Stimulated activated CD8-positive, alpha-beta memory T cell treated with anti-CD3 and anti-CD28 coated beads, Interleukin-15, amount 100 ng/mL, for 1 hour (primary cell): ENCODE results near the gene PHF21B.

Source experiments
- DNase-seq: peaks from one replicate; pipeline ENCODE4 v3.0.0-alpha.2; 2020; ENCODE audit warnings: low read depth

The PHF21B gene

GRCh38 chr22:44990328-44990727, 19.5 kb downstream of the PHF21B start:
- DNase-seq, result no peak

- DNase-seq, result no peak
These were observed 21.1 kb downstream of the PHF21B start for GRCh38 chr22:44988671-44989070.

GRCh38 chr22:44986926-44987325, 22.9 kb downstream of the PHF21B start:
- DNase-seq, result no peak

GRCh38 chr22:44985906-44986527, 23.8 kb downstream of the PHF21B start:
- DNase-seq, result no peak

- DNase-seq, result no peak
These were observed 25.8 kb downstream of the PHF21B start for GRCh38 chr22:44983878-44984482.

GRCh38 chr22:44982445-44982844, 27.4 kb downstream of the PHF21B start:
- DNase-seq, result no peak

GRCh38 chr22:44981857-44982256, 27.9 kb downstream of the PHF21B start:
- no peak for DNase-seq

- no peak for DNase-seq
These were observed 30.7 kb downstream of the PHF21B start for GRCh38 chr22:44979154-44979553.

- peak; percentile 9 for DNase-seq
These were observed 34.2 kb downstream of the PHF21B start for GRCh38 chr22:44975427-44976262.

- DNase-seq, result no peak
These were observed 35.4 kb downstream of the PHF21B start for GRCh38 chr22:44974454-44974853.

GRCh38 chr22:44973829-44974228, 36.0 kb downstream of the PHF21B start:
- DNase-seq, result no peak

GRCh38 chr22:44972363-44973083, 37.3 kb downstream of the PHF21B start:
- no peak for DNase-seq

GRCh38 chr22:44971651-44972362, 38.0 kb downstream of the PHF21B start:
- no peak for DNase-seq

- DNase-seq, result no peak
These were observed 39.5 kb downstream of the PHF21B start for GRCh38 chr22:44970291-44970690.

GRCh38 chr22:44969817-44970216, 40.0 kb downstream of the PHF21B start:
- DNase-seq, result no peak

GRCh38 chr22:44968736-44969135, 41.1 kb downstream of the PHF21B start:
- no peak for DNase-seq

- no peak for DNase-seq
These were observed 44.6 kb downstream of the PHF21B start for GRCh38 chr22:44965171-44965570.

GRCh38 chr22:44964722-44965078, 45.1 kb downstream of the PHF21B start:
- DNase-seq, result no peak

GRCh38 chr22:44963832-44964721, 45.7 kb downstream of the PHF21B start:
- DNase-seq, result no peak

GRCh38 chr22:44962741-44963454, 46.9 kb downstream of the PHF21B start:
- no peak for DNase-seq
